GM18505 (cell line): ENCODE data around the gene CLPSL2.

Experiments used
- ATAC-seq: cut with Tn5 transposase; IDR thresholded peaks from one replicate; pipeline ENCODE4 v1.9.1; 2021; ENCODE audit not compliant: unreplicated experiment
- POLR2A ChIP-seq: IDR thresholded peaks from 4 replicates; pipeline ENCODE4 v1.6.1; 2011; ENCODE audit warnings: borderline replicate concordance; ENCODE audit not compliant: insufficient read depth, insufficient read length; ENCODE audit errors: extremely low read depth

Gene CLPSL2

DNA sequence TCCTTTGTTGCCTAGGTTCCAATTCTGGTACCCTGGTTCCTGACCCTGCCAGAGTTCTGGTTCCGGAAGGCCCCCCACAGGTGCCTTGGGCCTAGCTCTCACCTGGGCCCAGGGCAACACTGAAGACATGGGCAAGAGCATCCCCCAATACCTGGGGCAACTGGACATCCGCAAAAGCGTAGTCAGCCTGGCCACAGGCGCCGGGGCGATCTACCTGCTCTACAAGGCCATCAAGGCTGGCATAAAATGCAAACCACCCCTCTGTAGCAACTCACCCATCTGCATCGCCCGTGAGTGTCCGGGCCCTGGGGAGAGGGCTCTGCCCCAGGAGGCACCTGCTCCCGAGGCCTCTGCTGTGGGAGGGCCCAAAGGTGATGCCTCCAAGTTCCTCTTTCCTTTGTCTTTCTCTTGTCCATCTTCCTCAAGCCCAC lies 39.4 kb upstream of the CLPSL2 start, which contains the start of gene ARMC12:
Gene ARMC12, plus strand, starts transcription at position 51 of the 431 bp plus-strand sequence. Its CDS starts 77 bp downstream, at position 128.
- no peak for TF ChIP-seq POLR2A
- ATAC-seq, result no peak

DNA sequence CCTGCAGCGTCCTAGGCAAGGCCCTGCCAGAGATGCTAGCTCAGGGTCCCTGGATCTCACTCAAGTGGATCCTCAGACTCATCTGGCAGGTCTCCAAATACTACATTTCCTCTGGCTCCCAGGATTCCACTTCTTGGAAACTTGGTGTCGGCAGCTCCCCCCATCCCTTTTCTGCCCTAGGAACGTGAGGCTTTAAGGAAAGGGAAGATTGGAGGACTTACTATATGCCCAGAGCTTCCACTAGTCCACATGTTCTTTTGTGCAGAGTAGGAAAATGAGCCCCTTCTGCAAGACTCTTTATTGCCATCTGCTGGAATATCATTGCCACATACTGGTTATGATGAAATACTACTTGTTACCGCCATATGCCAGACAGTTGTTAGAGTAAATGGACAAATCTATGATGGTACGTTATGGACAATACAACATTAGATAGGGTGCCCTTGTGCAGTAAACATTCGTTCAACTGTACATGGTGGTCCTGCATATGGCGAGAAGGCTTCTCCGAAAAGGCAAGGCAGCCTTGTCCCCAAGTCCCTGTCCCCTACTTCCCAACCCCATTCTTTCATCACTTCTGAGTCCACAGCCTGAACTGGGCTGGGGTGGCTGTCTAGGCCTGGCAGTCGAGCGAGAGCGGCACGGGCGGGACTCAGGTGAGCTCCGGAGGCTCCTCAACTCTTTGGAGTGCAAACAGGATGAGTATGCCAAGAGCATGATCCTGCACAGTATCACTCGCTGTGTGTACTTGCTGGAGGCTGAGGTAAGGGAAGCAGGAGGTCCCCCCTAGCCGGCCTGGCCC lies 38.8 kb upstream of the CLPSL2 start:
- TF ChIP-seq POLR2A, result no peak
- no peak for ATAC-seq

DNA sequence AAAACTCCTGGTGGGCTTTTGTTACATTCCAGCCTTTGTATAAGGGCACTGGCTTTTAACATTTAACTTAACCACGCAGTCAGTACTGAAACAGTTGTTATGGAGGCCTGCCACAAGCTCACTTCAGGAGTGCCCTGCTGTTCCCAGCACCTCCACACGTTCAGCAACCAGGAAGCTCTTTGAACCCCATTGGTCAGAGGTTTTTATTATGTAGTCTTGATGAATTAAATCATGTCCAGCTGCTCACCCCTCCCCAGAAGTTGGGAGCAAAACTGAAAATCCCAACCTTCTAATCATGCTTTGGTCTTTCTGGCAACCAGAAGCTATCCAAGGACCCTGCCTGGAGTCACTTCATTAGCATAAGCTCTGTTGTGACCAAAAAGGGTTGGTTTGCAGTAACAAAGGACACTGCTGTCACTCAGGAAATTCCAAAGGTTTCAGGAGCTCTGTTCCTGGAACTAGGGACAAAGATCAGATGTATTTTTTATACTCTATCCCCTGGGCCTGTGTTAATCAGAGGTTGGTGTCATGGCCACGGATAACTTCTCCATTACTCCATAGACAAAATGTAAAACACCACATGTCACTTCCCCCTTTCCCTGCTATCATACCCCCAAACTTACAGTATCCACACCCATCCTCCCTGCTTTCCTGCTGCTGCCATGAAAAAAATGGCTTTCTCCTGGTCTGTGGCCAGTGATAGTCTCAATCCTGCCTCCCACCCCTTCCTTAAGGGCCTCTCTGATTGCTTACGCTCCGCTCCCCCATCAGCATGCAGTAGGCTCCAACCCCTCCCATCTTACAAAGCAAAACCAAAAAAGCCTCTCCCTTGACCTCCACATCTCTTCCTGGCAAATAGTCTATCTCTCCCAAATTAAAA lies 36.5 kb upstream of the CLPSL2 start:
- no peak for ATAC-seq
- no peak for TF ChIP-seq POLR2A

DNA sequence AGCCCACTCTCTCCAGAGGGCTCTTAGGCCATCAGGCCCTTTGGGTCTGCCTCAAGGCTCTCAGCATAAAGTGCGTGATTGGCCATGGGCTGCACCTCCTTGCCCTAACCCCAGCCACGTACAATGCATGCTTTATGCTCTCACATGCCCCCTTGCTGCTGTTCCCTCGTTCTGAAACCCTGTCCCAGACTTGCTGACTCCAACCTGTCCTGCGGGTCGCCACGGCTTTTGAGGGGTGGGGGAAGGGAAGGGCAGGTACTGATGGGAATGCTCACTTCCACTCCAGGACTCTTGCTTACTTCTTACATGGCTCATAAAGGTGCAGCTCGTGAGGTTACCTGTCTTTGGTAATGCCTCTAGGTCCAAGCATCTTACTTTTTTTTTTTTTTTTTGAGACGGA lies 33.6 kb upstream of the CLPSL2 start:
- TF ChIP-seq POLR2A, result no peak
- no peak for ATAC-seq

DNA sequence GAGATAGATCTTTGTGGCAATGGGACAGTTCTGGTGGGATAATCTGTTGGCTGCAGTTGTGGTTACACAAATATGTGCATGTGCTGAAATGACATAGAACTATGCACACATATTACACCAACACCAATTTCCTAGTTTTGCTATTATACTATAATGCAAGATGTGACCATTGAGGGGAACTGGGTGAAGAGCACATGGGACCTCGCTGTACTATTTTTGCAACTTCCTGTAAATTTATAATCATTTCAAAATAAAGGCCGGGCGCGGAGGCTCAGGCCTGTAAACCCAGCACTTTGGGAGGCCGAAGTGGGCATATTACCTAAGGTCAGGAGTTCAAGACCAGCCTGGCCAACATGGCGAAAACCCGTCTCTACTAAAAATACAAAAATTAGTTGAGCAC lies 30.9 kb upstream of the CLPSL2 start:
- no peak for TF ChIP-seq POLR2A
- ATAC-seq, result no peak

DNA sequence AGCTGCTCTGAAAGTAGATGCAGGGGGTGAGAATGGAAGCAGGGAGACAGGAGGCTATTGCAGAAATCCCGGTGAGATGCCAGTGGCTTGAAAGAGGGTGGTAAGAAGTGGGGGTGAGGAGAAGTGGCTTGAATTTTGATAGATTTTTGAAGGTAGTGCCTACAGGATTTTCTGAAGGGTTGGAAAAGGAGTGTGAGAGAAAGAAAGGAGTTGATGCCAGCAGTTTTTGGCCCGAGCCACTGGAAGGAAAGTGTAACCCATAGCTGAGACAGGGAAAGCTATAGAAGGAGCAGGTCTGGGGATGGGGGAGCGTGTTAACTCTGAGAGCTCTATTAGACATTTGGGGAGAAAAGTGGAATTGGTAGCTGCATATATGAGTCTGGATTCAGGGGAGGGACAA lies 29.9 kb upstream of the CLPSL2 start:
- ATAC-seq, result no peak

DNA sequence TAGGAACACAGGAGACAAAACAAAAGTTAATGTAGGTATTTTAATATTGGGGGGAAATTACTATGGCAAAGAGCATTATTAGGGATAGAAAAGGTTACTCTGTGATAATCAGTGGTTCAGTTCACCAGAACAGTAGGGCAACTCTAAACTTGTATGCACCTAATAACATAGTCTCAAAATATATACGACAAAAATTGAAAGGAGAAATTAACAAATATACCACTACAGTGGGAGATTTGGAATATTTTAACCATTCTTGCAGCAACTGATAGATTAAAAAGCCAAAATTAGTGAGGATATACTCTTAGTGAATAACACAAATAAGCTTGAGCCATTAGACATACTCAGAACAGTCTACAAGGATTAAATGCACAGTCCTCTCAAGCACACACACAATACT lies 28.5 kb upstream of the CLPSL2 start:
- ATAC-seq, result no peak
- TF ChIP-seq POLR2A, result no peak

More for the DNA sequence above, 29.9 kb upstream of the CLPSL2 start:
- no peak for TF ChIP-seq POLR2A

DNA sequence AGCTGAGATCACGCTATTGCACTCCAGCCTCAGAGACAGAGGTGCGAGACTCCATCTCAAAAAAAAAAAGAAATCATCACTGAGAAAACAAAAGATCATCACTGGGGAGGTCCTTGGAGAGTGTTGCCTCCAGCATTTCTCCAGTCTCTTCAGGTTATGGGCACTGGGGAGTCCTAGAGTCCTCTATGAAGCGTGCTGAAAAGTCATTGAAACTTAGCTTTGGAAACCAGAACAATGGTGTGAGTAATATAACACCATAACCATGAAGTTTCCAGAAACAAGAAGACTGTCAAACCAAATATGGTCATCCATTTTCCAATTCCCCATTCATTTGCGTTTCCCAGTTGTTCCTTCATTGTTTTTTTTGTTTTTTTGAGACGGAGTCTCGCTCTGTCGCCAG lies 25.8 kb upstream of the CLPSL2 start:
- TF ChIP-seq POLR2A, result no peak
- no peak for ATAC-seq

DNA sequence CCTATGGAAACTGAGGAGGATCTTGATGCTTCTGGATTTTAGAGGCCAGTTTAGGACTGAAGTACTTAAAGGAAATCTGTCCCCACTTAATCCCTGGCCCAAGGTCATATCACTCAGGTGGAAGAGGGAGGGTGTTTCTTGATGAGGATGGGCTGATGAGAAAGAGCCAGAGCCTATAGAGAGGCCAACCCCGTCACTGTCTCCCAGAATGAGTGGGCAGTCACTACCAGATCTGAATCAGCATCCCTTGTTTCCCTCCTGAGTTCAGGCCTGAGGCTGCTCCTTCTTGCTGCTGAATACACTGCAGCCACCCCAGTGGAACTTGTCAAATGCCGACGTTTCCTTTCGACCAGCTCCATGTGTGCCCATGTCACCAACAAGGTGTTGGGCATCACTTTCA lies 24.8 kb upstream of the CLPSL2 start:
- no peak for ATAC-seq
- TF ChIP-seq POLR2A, result no peak

DNA sequence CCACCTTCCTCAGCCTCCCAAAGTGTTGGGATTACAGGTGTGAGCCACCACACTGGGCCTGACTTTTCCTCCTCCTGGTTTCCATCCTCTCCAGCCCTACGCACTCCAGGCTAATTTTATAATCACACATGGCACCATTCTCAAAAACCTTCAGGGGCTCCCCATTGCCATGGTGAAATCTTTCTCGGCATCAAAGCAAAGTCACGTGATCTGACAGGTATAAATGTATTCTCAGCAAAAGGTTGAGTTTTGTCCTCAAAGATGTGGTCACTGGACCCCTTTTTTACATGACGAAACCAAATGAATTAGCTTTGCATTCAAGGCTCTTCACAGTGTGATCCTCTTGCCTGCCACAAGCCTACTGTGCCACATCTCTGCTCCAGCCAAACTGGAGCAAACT lies 24.1 kb upstream of the CLPSL2 start:
- TF ChIP-seq POLR2A, result no peak
- no peak for ATAC-seq

DNA sequence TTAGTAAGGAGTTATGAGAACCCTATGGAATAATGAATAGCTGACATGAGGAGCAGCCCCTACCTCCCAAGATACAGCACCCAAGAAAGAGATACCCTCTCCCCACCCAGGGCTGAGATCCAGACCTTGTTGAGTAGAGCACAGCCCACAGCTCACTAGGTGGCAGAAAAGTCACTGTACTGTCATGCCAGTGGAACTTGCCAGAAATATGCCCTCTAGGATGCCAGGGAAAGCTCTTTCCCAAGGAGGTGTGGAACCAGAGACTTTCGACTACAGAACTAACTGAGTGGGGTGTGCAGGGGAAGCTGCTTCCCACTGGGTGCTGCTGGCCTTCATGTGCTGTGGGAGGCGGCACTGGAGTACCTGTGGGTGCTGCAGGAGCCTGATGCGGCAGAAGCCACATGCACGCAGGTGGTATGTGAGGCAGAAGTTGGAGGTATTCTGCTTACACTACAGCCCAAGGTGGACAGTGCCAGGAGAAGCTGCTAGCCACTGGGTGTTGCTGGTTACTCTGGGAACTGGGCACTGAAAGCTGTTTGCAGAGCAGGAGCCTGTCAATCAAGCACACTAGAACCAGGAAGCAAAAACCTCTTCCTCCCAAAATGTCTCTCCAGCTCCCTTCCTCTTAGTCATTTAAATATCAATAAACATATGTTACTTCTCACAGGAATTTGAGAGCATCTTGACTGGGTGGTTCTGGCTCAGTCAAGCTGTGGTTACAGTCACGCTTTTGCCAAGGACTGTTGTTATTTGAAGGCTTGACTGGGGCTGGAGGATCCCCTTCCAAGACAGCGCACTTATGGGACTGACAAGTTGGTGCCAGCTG lies 21.7 kb upstream of the CLPSL2 start:
- no peak for TF ChIP-seq POLR2A
- no peak for ATAC-seq

DNA sequence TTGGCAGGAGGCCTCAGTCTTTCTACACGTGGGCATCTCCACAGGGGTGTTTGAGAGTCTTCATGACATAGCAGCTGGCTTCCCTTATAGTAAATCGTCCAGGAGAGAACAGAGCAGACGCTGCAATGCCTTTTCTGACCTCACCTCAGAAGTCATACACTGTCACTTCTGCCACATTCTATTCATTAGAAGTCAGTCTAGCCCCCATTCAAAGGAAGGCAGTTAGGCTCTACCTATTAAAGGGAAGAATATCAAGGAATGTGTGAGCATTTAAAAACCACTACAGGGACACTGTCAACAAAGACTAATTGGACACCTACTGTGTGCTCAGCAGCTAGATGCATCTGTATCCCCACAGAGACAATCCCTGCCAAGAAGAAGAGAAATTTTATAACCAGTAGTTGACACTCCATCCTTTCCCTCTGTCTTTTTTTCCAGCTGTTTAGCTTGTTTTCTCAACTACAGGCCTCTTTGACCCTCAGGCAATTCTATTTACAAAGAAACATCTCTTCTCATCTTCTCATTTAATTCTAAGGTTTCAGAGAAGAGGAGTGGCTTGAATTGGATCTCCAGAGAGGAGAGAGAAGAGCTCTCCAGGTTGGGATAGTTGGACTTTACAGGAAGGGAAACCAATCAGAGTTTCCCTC lies 21.0 kb upstream of the CLPSL2 start:
- no peak for TF ChIP-seq POLR2A
- ATAC-seq, result no peak
